Neural progenitor cell (in vitro differentiated cells): ENCODE data around the gene FAM162A.

Source experiments
- CTCF ChIP-seq: fragments of 200-600 bp; sonication (generic); IDR thresholded peaks from 2 replicates; pipeline ENCODE4 v1.5.1; 2017; ENCODE audit warnings: antibody characterized with exemption, mild to moderate bottlenecking
- EZH2 ChIP-seq: fragments of 200-600 bp; sonication (generic); IDR thresholded peaks from 2 replicates; pipeline ENCODE4 v1.6.1; 2017; ENCODE audit warnings: antibody characterized with exemption, mild to moderate bottlenecking, moderate library complexity

GRCh38 chr3:122383771-122384697 lies at the start of gene FAM162A:
- peak; percentile 55 for TF ChIP-seq EZH2
- peak; percentile 63 for TF ChIP-seq CTCF
